ENCODE measurements around the gene SPEM3. TPM values are rescaled to one million over a fixed set of nuclear protein-coding genes. Genes with fewer than 3 reads are reported as not detected.
"Not testable (repeated sequence)": the region's sequence is repeated elsewhere in the genome, so short reads cannot be mapped to it uniquely, and the experiment has no call there.

The SPEM3 gene
- polyA plus RNA-seq, 3 donors from 2014 or later, result not detected

- DNase-seq, result peak; percentile 79 to 85 (median 79)
- H3K9me3 Mint-ChIP-seq, result no peaks in the 10 kb centered on the region
- H3K4me1 Mint-ChIP-seq, result peaks cover 69 to 74% of the 10 kb centered on the region in 2 donors
- H3K27me3 Mint-ChIP-seq (ENCODE audit: low read depth in 3 of 3), result peaks cover 26 to 39% (median 34%) of the 10 kb centered on the region in 3 donors
- peak overlapping the region; percentile 94 to 99 (median 97) for H3K27ac Mint-ChIP-seq
- peak overlapping the region; percentile 90 to 98 (median 94) for H3K4me3 Mint-ChIP-seq
- H3K36me3 Mint-ChIP-seq, result no peaks in the 10 kb centered on the region
Measured at GRCh38 chr17:7478276-7479212, 49.9 kb downstream of the SPEM3 start.

GRCh38 chr17:7479213-7480088, 50.8 kb downstream of the SPEM3 start, which contains the start of gene ZBTB4:
Gene ZBTB4 (minus strand): TSS chr17:7479631. CDS start chr17:7466801, 12,830 bp downstream.
- H3K27ac Mint-ChIP-seq, result peak within 1 kb of the TSS; percentile 95 to 100 (median 98)
- no peaks in the 10 kb centered on the region for H3K9me3 Mint-ChIP-seq
- no peaks in the 10 kb centered on the region for H3K36me3 Mint-ChIP-seq
- peaks cover 67 to 78% of the 10 kb centered on the region in 2 donors for H3K4me1 Mint-ChIP-seq
- H3K27me3 Mint-ChIP-seq (ENCODE audit: low read depth in 3 of 3), result peaks cover 35 to 48% (median 43%) of the 10 kb centered on the region in 3 donors
- peak; percentile 70 to 76 (median 75) for DNase-seq
- peak within 1 kb of the TSS; percentile 93 to 98 (median 95) for H3K4me3 Mint-ChIP-seq

GRCh38 chr17:7480089-7480384, 51.4 kb downstream of the SPEM3 start:
- H3K27me3 Mint-ChIP-seq (ENCODE audit: low read depth in 3 of 3), result peaks cover 37 to 54% (median 49%) of the 10 kb centered on the region in 3 donors
- peak overlapping the region; percentile 95 to 100 (median 98) for H3K27ac Mint-ChIP-seq
- peak overlapping the region; percentile 89 to 95 (median 92) for H3K4me3 Mint-ChIP-seq
- DNase-seq, result no peak
- no peaks in the 10 kb centered on the region for H3K36me3 Mint-ChIP-seq
- H3K4me1 Mint-ChIP-seq, result peaks cover 71 to 83% of the 10 kb centered on the region in 2 donors
- H3K9me3 Mint-ChIP-seq, result no peaks in the 10 kb centered on the region

- peaks cover 69 to 83% of the 10 kb centered on the region in 2 donors for H3K4me1 Mint-ChIP-seq
- H3K9me3 Mint-ChIP-seq, H3K36me3 Mint-ChIP-seq, DNase-seq: not testable (repeated sequence)
- H3K4me3 Mint-ChIP-seq, result peak within 1 kb of the TSS; percentile 89 to 95 (median 93)
- peaks cover 42 to 57% (median 47%) of the 10 kb centered on the region in 3 donors for H3K27me3 Mint-ChIP-seq (ENCODE audit: low read depth in 3 of 3)
- peak within 1 kb of the TSS; percentile 97 to 100 (median 100) for H3K27ac Mint-ChIP-seq
Measured at GRCh38 chr17:7481275-7481674, 52.6 kb downstream of the SPEM3 start, which contains the start of gene SLC35G6. Gene SLC35G6 (plus strand): TSS chr17:7481446. CDS start chr17:7481517, 71 bp downstream.

- Mint-ChIP-seq H3K4me3 (peak overlapping the region; percentile 59 to 95 (median 64)), H3K4me1 (peaks cover 68 to 83% of the 10 kb centered on the region in 2 donors)
Measured at GRCh38 chr17:7481842-7482741, 53.4 kb downstream of the SPEM3 start.

More at GRCh38 chr17:7481842-7482741, 53.4 kb downstream of the SPEM3 start:
- H3K36me3 Mint-ChIP-seq, DNase-seq, H3K9me3 Mint-ChIP-seq: not testable (repeated sequence)
- H3K27ac Mint-ChIP-seq, result peak overlapping the region; percentile 99 to 100 (median 100)
- H3K27me3 Mint-ChIP-seq (ENCODE audit: low read depth in 3 of 3), result peaks cover 42 to 56% (median 47%) of the 10 kb centered on the region in 3 donors

Other genes starting within 250 kb of the SPEM3 start
- gene ASGR1, start 249.5 kb upstream of the SPEM3 start, polyA plus RNA-seq, result under 1 TPM; 0.55 to 0.84 (median 0.81) TPM
- gene DLG4, start 209.0 kb upstream of the SPEM3 start, polyA plus RNA-seq, result under 1 TPM in 1 of 3 donors, not detected in 2; 0.36 TPM
- 100 to 1,000 TPM; 138 to 180 (median 141) TPM for gene ACADVL, start 208.9 kb upstream of the SPEM3 start, polyA plus RNA-seq
- gene DVL2, start 194.3 kb upstream of the SPEM3 start, polyA plus RNA-seq, result 10 to 100 TPM; 19.4 to 28.5 (median 25.2) TPM
- gene PHF23, start 189.4 kb upstream of the SPEM3 start, polyA plus RNA-seq, result 10 to 100 TPM; 11.9 to 41.4 (median 17.7) TPM
- 100 to 1,000 TPM; 764 to 982 (median 905) TPM for gene GABARAP, start 186.4 kb upstream of the SPEM3 start, polyA plus RNA-seq
- gene CTDNEP1, start 177.1 kb upstream of the SPEM3 start, polyA plus RNA-seq, result 10 to 100 TPM; 33.2 to 61.1 (median 57.8) TPM
- 100 to 1,000 TPM in 1 of 3 donors, 10 to 100 TPM in 2; 65.0 to 108 (median 89.0) TPM for gene ELP5, start 176.6 kb upstream of the SPEM3 start, polyA plus RNA-seq
- 1 to 10 TPM; 2.5 to 8.7 (median 3.7) TPM for gene CLDN7, start 166.4 kb upstream of the SPEM3 start, polyA plus RNA-seq
- gene SLC2A4, start 147.1 kb upstream of the SPEM3 start, polyA plus RNA-seq, result under 1 TPM in 1 of 3 donors, not detected in 2; 0.26 TPM
- not detected for gene YBX2, start 134.2 kb upstream of the SPEM3 start, polyA plus RNA-seq
- gene EIF5A, start 121.2 kb upstream of the SPEM3 start, polyA plus RNA-seq, result 100 to 1,000 TPM; 235 to 814 (median 797) TPM
- 100 to 1,000 TPM; 100 to 129 (median 123) TPM for gene GPS2, start 113.5 kb upstream of the SPEM3 start, polyA plus RNA-seq
- gene NEURL4, start 99.5 kb upstream of the SPEM3 start, polyA plus RNA-seq, result 1 to 10 TPM in 2 of 3 donors, under 1 TPM in 1; 0.58 to 2.8 (median 1.4) TPM
- gene ACAP1, start 92.3 kb upstream of the SPEM3 start, polyA plus RNA-seq, result 100 to 1,000 TPM; 137 to 227 (median 214) TPM
- gene KCTD11, start 76.7 kb upstream of the SPEM3 start, polyA plus RNA-seq, result 10 to 100 TPM in 1 of 3 donors, 1 to 10 TPM in 2; 5.5 to 13.0 (median 9.4) TPM
- gene TMEM95, start 73.7 kb upstream of the SPEM3 start, polyA plus RNA-seq, result not detected
- gene TNK1, start 47.8 kb upstream of the SPEM3 start, polyA plus RNA-seq, result under 1 TPM in 2 of 3 donors, not detected in 1; 0.21 to 0.29 TPM
- 10 to 100 TPM; 38.1 to 82.5 (median 54.2) TPM for gene PLSCR3, start 34.3 kb upstream of the SPEM3 start, polyA plus RNA-seq
- gene TMEM256, start 24.8 kb upstream of the SPEM3 start, polyA plus RNA-seq, result 100 to 1,000 TPM in 1 of 3 donors, 10 to 100 TPM in 2; 30.7 to 116 (median 60.7) TPM
- not detected for gene NLGN2, start 21.0 kb upstream of the SPEM3 start, polyA plus RNA-seq
- gene SPEM1, start 8.5 kb upstream of the SPEM3 start, polyA plus RNA-seq, result not detected
- gene SPEM2, start 3.2 kb upstream of the SPEM3 start, polyA plus RNA-seq, result not detected
- 10 to 100 TPM; 15.9 to 27.9 (median 16.4) TPM for gene TMEM102, start 6.6 kb downstream of the SPEM3 start, polyA plus RNA-seq
- gene FGF11, start 10.7 kb downstream of the SPEM3 start, polyA plus RNA-seq, result not detected
- gene CHRNB1, start 16.2 kb downstream of the SPEM3 start, polyA plus RNA-seq, result 10 to 100 TPM; 32.4 to 41.3 (median 38.5) TPM
- gene ZBTB4, start 50.8 kb downstream of the SPEM3 start, polyA plus RNA-seq, result 10 to 100 TPM in 1 of 3 donors, 1 to 10 TPM in 2; 4.4 to 25.8 (median 8.3) TPM
- gene SLC35G6, start 52.6 kb downstream of the SPEM3 start, polyA plus RNA-seq, result not detected
- gene POLR2A, start 55.5 kb downstream of the SPEM3 start, polyA plus RNA-seq, result 10 to 100 TPM; 16.0 to 67.8 (median 25.7) TPM
- gene TNFSF12, start 120.2 kb downstream of the SPEM3 start, polyA plus RNA-seq, result 10 to 100 TPM; 32.1 to 69.9 (median 32.7) TPM
- gene TNFSF13, start 129.9 kb downstream of the SPEM3 start, polyA plus RNA-seq, result 1 to 10 TPM; 1.4 to 6.1 (median 5.3) TPM
- 10 to 100 TPM; 17.5 to 19.4 (median 19.0) TPM for gene SENP3, start 133.1 kb downstream of the SPEM3 start, polyA plus RNA-seq
- gene CD68, start 150.8 kb downstream of the SPEM3 start, polyA plus RNA-seq, result 1 to 10 TPM; 1.9 to 6.5 (median 6.1) TPM
- 10 to 100 TPM; 31.6 to 44.0 (median 41.6) TPM for gene MPDU1, start 155.0 kb downstream of the SPEM3 start, polyA plus RNA-seq
- gene SOX15, start 161.2 kb downstream of the SPEM3 start, polyA plus RNA-seq, result not detected
- 10 to 100 TPM in 2 of 3 donors, 1 to 10 TPM in 1; 8.3 to 25.1 (median 10.4) TPM for gene FXR2, start 186.0 kb downstream of the SPEM3 start, polyA plus RNA-seq
- 10 to 100 TPM; 33.9 to 39.1 (median 35.4) TPM for gene SAT2, start 199.0 kb downstream of the SPEM3 start, polyA plus RNA-seq
- gene SHBG, start 201.3 kb downstream of the SPEM3 start, polyA plus RNA-seq, result not detected
- not detected for gene ATP1B2, start 222.1 kb downstream of the SPEM3 start, polyA plus RNA-seq